ENCODE measurements around the gene DPH1. TPM values are rescaled to one million over a fixed set of nuclear protein-coding genes. Genes with fewer than 3 reads are reported as not detected.
"Not testable (repeated sequence)": the region's sequence is repeated elsewhere in the genome, so short reads cannot be mapped to it uniquely, and the experiment has no call there.

The DPH1 gene
- total RNA-seq: 10 to 100 TPM; 30.7 to 36.0 TPM
- 10 to 100 TPM; 34.3 to 53.3 (median 48.1) TPM for polyA plus RNA-seq (ENCODE audit: insufficient read length in 6 of 6)
- long read RNA-seq, donor 1, transcript DPH1-201 (13 exons, 2,221 nt): major isoform, 7 of 13 reads
- long read RNA-seq, donor 1, partial matches to known transcripts: 0 of 13 reads
- long read RNA-seq, donor 1, other reads (novel, unspliced or antisense): 0 of 13 reads
- long read RNA-seq, donor 2, transcript DPH1-201 (13 exons, 2,221 nt): major isoform, 5 of 20 reads
- long read RNA-seq, donor 2, partial matches to known transcripts: 9 of 20 reads
- long read RNA-seq, donor 2, other reads (novel, unspliced or antisense): 0 of 20 reads
- long read RNA-seq, donor 3, partial matches to known transcripts: 0 of 5 reads
- long read RNA-seq, donor 3, other reads (novel, unspliced or antisense): 0 of 5 reads
- long read RNA-seq, donor 4, transcript DPH1-201 (13 exons, 2,221 nt): major isoform, 5 of 13 reads
- long read RNA-seq, donor 4, partial matches to known transcripts: 0 of 13 reads
- long read RNA-seq, donor 4, other reads (novel, unspliced or antisense): 3 of 13 reads
- long read RNA-seq, donor 5, transcript DPH1-201 (13 exons, 2,221 nt): major isoform, 6 of 10 reads
- long read RNA-seq, donor 5, partial matches to known transcripts: 0 of 10 reads
- long read RNA-seq, donor 5, other reads (novel, unspliced or antisense): 0 of 10 reads
- long read RNA-seq, donor 6, partial matches to known transcripts: 0 of 5 reads
- long read RNA-seq, donor 6, other reads (novel, unspliced or antisense): 0 of 5 reads
- long read RNA-seq, donor 7, partial matches to known transcripts: 0 of 7 reads
- long read RNA-seq, donor 7, other reads (novel, unspliced or antisense): 0 of 7 reads
- long read RNA-seq, donor 8, partial matches to known transcripts: 26 of 36 reads
- long read RNA-seq, donor 8, other reads (novel, unspliced or antisense): 0 of 36 reads
- long read RNA-seq, donor 9: 0 reads
- long read RNA-seq, donor 10, transcript DPH1-201 (13 exons, 2,221 nt): major isoform, 10 of 14 reads
- long read RNA-seq, donor 10, partial matches to known transcripts: 2 of 14 reads
- long read RNA-seq, donor 10, other reads (novel, unspliced or antisense): 2 of 14 reads
- long read RNA-seq, donor 11: 0 reads
- long read RNA-seq, donor 12, partial matches to known transcripts: 0 of 7 reads
- long read RNA-seq, donor 12, other reads (novel, unspliced or antisense): 0 of 7 reads

DNA sequence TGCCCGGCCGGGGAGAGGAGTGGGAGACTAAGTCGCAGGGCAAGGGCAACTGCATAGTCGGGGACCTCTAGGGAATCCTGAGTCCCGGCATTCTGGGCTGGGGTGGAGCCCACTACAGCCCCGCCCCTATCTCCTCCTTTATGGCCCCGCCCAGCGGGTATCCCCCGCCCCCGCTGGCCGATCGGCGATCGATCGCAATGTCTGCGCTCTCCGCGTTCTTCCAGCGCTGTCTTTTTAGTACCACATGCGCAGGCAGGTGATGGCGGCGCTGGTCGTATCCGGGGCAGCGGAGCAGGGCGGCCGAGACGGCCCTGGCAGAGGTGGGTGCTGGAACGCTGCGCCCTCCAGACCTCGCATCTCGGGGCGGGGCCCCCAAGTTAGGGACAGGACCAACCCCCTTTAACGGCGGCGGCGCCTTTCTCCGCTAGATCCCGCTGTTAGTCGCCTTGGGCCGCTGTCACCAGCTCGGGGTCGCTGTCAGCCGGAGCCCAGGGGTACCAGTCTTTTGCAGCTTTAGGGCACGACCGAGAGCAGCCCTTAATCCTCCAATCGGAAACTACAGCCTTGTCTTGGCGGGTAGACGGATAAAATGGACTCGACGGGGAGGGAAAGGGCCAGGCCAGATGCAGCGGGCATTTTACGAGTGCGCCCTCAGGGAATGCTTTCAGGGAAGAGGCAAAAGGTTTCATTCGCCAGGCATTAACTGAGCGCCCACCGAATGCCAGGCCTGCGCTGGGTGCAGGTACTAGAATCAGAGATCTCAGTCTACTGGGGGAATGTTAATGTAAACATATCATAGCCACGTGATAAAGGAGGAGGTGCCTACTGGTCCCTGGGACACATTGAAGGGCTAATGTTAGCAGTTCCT, at the start of gene DPH1:
Gene DPH1, plus strand, starts transcription at position 243 of the 868 bp plus-strand sequence. Its CDS starts 17 bp downstream, at position 260.
- peak; percentile 62 to 93 (median 87) for DNase-seq
- H3K27ac ChIP-seq: peak within 1 kb of the TSS; percentile 6 to 71

DNA sequence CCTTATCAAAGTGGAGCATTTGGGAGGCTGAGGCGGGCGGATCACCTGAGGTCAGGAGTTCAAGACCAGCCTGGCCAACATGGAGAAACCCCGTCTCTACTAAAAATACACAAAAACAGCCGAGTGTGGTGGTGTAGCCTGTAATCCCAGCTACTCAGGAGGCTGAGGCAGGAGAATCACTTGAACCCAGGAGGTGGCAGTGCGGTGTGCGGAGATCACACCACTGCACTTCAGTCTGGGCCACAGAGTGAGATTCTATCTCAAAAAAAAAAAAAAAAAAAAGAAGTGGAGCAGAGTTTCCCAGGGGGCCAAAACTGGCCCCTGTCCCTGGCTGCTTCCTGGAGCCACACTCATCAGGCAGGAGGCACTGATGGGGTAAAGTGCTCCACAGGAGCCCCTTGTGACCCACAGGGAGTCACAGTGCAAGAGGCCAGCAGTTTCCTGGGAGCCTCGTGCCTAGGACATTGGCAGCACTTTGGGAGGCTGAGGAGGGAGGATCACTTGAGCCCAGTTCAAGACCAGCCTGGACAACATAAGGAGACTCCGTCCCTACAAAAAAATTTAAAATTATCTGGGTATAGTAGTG, 49.2 kb upstream of the DPH1 start:
- TF ChIP-seq CTCF (IDR thresholded peaks at IDR 0.05): no peak
- intact Hi-C loops (cut with DNase I): no loop called here
- H3K9me3 ChIP-seq: no peaks in the 10 kb centered on the region
- ATAC-seq: no peak
- H3K27ac ChIP-seq: no peak overlapping the region
- H3K36me3 ChIP-seq: no peaks in the 10 kb centered on the region
- peaks cover 12 to 44% of the 10 kb centered on the region in 2 donors for H3K27me3 ChIP-seq
- no peaks in the 10 kb centered on the region for H3K4me1 ChIP-seq
- no peak overlapping the region for H3K4me3 ChIP-seq
- DNase-seq: no peak

More for the DNA sequence above, at the start of gene DPH1:
- H3K27me3 ChIP-seq: peaks cover 6 to 52% of the 10 kb centered on the region in 2 donors
- peaks cover 11 to 27% of the 10 kb centered on the region in 2 donors for H3K4me1 ChIP-seq
- intact Hi-C loops (cut with DNase I): loop anchor here in 1 of 2 donors (5.0 kb wide), 1 partner anchor 123 kb away; no protein-coding TSS in a partner anchor
- H3K36me3 ChIP-seq: peaks cover 0 to 7% of the 10 kb centered on the region in 2 donors
- peak; percentile 92 for ATAC-seq
- H3K9me3 ChIP-seq: no peaks in the 10 kb centered on the region
- peak within 1 kb of the TSS; percentile 80 to 99 for H3K4me3 ChIP-seq
- no peak for TF ChIP-seq CTCF (IDR thresholded peaks at IDR 0.05)

GRCh38 chr17:1982793-1983366, 47.1 kb upstream of the DPH1 start:
- H3K27ac ChIP-seq; H3K4me3 ChIP-seq; H3K9me3 ChIP-seq; H3K36me3 ChIP-seq; intact Hi-C loops (cut with DNase I); ATAC-seq; H3K4me1 ChIP-seq; DNase-seq: not testable (repeated sequence)
- H3K27me3 ChIP-seq: peaks cover 0 to 24% of the 10 kb centered on the region in 2 donors

DNA sequence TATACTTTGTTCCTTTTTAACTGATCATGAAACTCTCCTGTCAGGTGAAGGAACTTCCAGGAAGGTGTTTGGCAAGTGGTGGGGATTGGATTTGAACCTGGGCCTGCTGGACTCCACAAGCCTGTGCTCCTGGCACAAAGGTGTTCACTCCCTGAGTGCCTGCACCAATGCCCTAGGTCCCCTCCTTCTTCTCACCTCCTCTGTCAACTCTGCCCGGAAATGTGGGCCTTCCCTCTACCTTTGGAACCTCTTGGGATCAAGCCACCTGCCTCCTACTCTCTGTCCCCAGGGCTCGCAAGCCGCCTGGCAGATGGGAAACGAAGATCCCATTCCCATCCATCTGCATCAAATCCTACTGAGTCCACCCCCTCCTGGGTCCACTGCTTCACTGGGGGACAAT, 44.9 kb upstream of the DPH1 start:
- intact Hi-C loops (cut with DNase I): no loop called here
- H3K4me1 ChIP-seq: no peaks in the 10 kb centered on the region
- no peak for ATAC-seq
- H3K36me3 ChIP-seq: no peaks in the 10 kb centered on the region
- TF ChIP-seq CTCF (IDR thresholded peaks at IDR 0.05): no peak
- no peak overlapping the region for H3K27ac ChIP-seq
- no peaks in the 10 kb centered on the region for H3K9me3 ChIP-seq
- no peak overlapping the region for H3K4me3 ChIP-seq
- H3K27me3 ChIP-seq: peaks cover 0 to 12% of the 10 kb centered on the region in 2 donors
- no peak for DNase-seq

Measured in left lung (tissue), 14 donors.